DMS114 treated with DMSO at 0.1 percent for 48 hours (cell line): ENCODE data around the gene ZNF423.

Source experiments
- DNase-seq: peaks from one replicate; lab custom pipeline; 2025; ENCODE audit not compliant: unreplicated experiment; lab: John Stamatoyannopoulos, UW

ZNF423 gene

DNA sequence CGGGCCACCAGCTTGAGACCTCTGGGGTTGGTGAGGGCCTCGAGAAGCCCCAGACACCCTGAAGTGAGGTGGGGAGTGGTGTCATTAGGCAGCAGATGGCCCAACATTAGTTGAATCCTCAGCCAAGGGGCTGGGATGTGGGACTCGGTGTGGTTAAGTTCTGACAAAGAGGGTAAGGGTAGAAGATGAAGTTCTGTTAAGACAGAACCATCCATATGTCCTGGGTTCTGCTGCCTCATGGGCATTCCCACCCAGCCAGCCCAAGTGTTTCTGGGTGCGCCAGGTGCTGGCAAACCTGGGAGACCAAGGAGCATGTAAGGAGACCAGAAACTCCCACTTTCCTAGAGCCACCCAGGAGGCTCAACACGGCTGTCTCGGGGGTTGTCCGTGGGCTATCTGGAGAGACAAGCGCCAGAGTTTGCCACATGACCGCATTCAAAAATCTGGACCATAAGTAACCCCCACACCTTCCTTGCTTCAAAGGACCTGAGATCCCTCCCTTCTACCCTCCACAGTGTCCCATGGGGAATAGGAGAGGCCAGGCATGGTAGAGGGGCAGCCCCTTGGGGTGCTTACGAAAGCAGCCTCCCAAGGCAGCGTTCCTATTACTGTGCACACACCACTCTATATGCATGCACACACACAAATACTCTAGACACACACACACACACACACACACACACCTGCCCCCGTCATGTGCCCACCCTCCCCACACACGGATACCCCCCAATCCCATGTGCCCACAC is 353.6 kb downstream of the ZNF423 start:
- DNase-seq = no peak

DNA sequence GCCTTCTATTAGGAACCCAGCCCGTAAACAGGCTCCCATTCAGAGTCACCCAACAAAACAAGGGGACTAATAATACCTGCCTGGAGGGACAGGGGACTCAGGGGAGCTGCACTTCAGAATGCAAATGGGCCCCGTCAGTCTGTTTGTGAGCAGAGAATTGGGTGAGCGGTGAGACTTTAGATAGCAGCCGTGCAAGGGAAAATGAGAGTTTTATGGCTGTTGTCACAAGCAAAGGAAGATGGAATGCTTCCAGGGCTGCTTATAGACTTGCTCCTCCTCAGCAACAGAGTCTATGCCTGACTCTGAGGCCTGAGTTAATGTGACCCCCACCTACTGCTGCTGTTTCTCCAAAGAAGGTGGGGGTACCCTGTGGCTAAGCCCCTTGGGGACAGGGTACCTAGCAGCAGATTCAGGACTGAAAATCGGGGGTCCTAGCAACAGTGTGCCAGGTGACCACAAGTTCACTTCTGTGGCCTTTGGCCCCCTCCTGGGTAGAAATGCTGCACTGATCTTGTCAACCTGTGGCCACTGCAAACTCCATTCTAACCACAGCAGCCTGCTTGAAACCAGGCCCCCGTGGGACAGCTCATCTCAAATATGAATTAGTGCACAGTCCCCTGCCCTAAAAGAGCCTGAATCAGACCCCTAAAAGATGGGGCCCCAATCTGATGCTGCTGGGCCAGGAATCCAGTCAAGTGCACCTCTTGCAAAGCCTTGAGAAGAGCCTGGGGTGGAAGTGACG is 355.9 kb downstream of the ZNF423 start:
- DNase-seq = no peak

DNA sequence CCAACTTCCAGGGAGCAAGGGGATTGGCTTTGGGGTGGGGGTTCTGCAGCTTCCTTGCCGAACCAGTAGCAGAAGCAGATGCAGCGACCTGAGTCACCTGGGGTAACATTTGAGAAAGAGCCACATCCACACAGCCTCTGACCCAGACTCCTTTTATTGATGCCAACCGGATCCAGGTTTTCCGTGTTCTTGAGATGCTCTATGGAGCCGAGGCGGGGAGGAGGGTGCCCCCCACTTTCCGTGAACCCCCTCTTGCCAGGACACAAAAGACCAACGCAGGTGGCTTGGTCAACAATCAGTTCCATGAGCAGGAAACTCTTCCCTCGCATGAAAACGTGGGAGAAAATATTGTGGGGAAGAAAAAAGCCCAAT is 356.5 kb downstream of the ZNF423 start:
- no peak for DNase-seq

GRCh38 chr16:49498666-49499413 is 357.1 kb downstream of the ZNF423 start:
- DNase-seq = no peak

- no peak for DNase-seq
Measured at GRCh38 chr16:49498264-49498663, 357.6 kb downstream of the ZNF423 start.

DNA sequence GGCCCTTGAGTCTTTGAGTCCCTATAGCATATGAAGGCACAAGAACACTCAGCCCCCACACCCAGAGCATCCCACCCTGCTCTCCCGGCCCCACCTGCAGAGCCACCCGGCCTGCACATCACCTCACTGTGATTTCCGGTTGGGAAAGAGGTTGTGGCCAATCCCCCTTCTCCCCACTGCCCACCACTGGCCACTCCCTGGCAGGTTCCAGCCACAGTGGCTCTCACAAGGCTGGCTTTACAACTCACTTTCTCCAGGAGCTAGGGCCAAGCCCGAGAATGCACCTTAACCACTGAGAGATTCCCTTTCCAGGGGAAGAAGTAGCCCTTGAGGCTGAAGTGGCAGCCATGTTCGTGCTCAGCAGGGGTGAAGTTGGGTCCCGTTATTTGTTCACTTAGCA is 358.4 kb downstream of the ZNF423 start:
- DNase-seq = no peak

DNA sequence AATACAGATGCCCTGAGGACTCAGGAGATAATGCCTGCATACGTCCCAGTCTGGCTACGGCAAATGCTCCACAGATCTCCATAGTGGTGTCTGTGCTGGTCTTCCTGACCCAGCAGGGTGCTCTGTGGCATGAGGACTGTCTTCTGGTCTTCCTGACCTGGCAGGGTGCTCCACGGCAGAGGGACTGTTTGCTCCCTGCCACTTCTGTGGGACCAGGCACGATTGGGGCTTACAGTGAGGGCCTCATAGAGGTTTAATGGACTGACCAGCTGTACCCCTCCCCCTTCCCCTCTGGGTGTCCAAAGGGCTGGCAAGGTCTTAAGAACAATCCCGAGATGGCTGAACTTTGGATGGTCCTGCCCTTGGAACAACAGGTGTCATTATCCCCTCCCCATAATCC is 359.3 kb downstream of the ZNF423 start:
- DNase-seq = no peak

DNA sequence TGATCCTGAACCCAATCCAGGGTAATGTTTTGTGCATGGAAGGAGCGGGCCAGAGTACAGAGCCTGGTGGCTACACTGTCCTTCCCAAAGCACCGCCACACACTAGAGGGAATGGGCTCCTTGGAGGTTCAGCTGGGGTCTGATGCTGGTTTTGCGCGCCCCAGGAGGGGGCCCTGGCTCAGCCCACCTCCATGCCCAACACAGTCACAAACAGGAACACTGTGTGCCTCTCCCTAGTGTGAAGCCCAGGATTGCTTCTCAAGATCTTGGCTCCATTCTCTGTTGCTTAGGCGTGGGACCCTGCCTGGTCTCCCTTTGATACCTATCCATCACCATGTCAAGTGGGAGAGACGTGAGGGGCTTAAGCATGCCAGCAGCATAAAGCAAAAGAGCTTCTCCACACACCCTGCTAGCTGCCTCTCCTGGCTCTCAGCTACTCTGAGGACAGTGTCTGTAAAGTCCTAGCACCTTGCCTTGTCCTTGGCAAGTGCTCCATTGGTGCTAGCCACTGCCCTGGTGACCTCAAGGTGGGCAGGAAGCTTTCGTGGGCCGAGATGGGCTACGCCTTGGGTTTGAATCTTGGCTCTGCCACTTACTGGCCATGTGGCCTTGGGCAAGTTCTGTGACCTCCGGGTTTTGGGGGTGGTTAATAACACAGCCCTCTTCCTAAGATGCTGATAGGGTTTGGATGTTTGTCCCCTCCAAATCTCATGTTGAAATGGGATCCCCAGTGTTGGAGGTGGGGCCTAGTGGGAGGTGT is 360.1 kb downstream of the ZNF423 start:
- DNase-seq = no peak

DNA sequence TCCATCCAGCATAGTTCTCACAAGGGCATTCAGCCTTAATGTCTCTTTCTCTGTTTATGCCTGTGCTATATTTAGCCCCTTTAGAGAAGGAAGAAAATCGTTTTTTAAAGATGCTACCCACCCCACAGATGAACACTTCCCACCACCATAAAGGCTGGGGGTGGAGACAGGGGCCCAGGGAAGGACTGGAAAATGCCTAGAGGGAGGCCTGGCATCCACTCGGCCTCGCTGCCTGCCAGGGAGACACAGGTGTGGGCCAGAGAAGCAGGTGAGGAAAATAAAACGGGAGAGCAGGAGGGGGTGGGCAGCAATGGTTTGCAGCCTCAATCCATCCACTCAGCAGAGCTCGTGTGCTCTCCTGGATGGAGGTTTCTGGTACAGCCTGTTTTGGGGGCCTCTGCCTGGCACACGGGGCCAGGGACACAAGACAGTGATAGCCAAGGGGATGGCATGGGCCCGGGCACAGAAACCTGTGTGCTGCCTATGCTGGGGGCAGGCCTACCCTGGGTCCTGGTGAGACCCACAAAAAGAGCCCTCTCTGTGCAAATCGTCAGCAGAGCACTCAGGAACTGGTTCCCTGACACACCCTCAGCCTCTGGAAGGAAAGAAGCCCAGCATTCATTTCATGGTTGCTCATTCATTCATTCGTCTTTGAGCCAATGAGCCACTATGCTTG is 360.9 kb downstream of the ZNF423 start:
- DNase-seq = no peak

- no peak for DNase-seq
Measured at GRCh38 chr16:49494474-49494873, 361.4 kb downstream of the ZNF423 start.

GRCh38 chr16:49493836-49494235 is 362.1 kb downstream of the ZNF423 start:
- no peak for DNase-seq

- no peak for DNase-seq
Measured at GRCh38 chr16:49492896-49493626, 362.9 kb downstream of the ZNF423 start.

GRCh38 chr16:49491771-49492761 is 363.8 kb downstream of the ZNF423 start:
- DNase-seq = no peak

- DNase-seq = no peak
Measured at GRCh38 chr16:49491106-49491670, 364.7 kb downstream of the ZNF423 start.

DNA sequence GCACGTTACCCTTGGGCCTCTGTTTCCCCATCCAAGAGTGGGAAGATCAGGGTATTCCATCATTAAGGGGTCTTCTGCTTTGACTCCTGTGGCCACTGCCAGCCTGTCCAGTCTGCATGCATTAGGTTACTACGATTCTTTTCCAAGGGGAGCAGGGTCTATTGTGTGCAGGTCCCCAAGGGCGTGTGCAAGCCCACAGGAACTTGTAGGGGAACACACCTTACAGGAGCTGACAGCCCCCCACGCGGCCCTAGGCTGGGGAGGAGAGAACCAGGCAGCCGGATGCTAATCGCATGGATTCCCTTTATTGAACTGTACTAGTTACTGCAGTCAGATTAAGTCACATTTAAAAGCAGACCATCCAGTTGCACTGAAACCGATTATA is 365.6 kb downstream of the ZNF423 start:
- DNase-seq = no peak

GRCh38 chr16:49489686-49490320 is 366.1 kb downstream of the ZNF423 start:
- no peak for DNase-seq

GRCh38 chr16:49488740-49489525 is 367.0 kb downstream of the ZNF423 start:
- DNase-seq = no peak
